K562 (cell line): Measurements from ENCODE around the gene COL23A1. TPM values are rescaled to one million over a fixed set of nuclear protein-coding genes. Genes with fewer than 3 reads are reported as not detected.

Experiments used
- ATAC-seq: fragments of 200-7000 bp; cut with Tn5 transposase; 3 replicates; pipeline ENCODE4 v1.9.1; 2020; ENCODE audit warnings: moderate library complexity
- BruUV-seq: library from RNA; stranded (reverse); fragments of 400-500 nt; replicated peaks from 2 replicates; lab custom pipeline; 2021; lab: Mats Ljungman, UMichigan
- CTCF ChIA-PET: fragments of 300-600 bp; formaldehyde crosslinking; extraction: SDS; loops from one replicate; lab custom pipeline; 2021; ENCODE audit warnings: low intra/inter-chr PET ratio; lab: Yijun Ruan, JAX
- POLR2A ChIA-PET: fragments of 300-600, 350-650 bp; sonication (Branson Sonifier 250); formaldehyde crosslinking; extraction: SDS; loops from one replicate; lab custom pipeline; 2021; ENCODE audit warnings: antibody characterized with exemption, inconsistent platforms; lab: Yijun Ruan, JAX
- DNase-seq, 4 experiments: peaks; one replicate each; pipeline versions ENCODE4 v3.0.0 to v3.0.0-alpha.2; 2011 to 2018; ENCODE audit warnings: low spot score in 3 of 4, mixed read lengths in 3 of 4; ENCODE audit errors: extremely low read depth in 1 of 4
- FAIRE-seq: peaks from 2 replicates; lab custom pipeline; 2011; peaks lifted over from hg19 to GRCh38; lab: Jason Lieb, UNC
- H2AFZ ChIP-seq: 2 replicates; pipeline ENCODE4 v1.6.0; 2011; ENCODE audit warnings: low read depth, low read length, control low read depth, inconsistent platforms
- H3K27ac ChIP-seq: fragments of 200-600 bp; 3 replicates; pipeline ENCODE4 v1.8.0; 2011; ENCODE audit warnings: low read depth, mild to moderate bottlenecking, control low read depth, inconsistent platforms, low read length, moderate library complexity, mixed read lengths; ENCODE audit errors: extremely low read depth
- H3K27me3 ChIP-seq, 2 experiments: fragments of 300-600 bp in 1 of 2; 2 replicates in 1 of 2; 3 replicates in 1 of 2; pipeline versions ENCODE4 v1.6.0 to v1.8.0; 2011; ENCODE audit warnings: inconsistent platforms in 2 of 2, low read length in 2 of 2, mild to moderate bottlenecking in 1 of 2, mixed read lengths in 1 of 2, moderate library complexity in 1 of 2; ENCODE audit not compliant: control insufficient read depth in 2 of 2, insufficient read depth in 2 of 2
- H3K36me3 ChIP-seq: fragments of 300-600 bp; 3 replicates; pipeline ENCODE4 v1.8.0; 2011; ENCODE audit warnings: mild to moderate bottlenecking, low read length, inconsistent platforms; ENCODE audit not compliant: control insufficient read depth, insufficient read depth
- H3K4me1 ChIP-seq, 2 experiments: fragments of 200-600 bp in 1 of 2; replicated peaks in 1 of 2; 2 replicates in 1 of 2; 3 replicates in 1 of 2; pipeline versions ENCODE4 v1.5.1 to v1.8.0; 2011; ENCODE audit warnings: inconsistent platforms in 2 of 2, low read length in 2 of 2, mild to moderate bottlenecking in 1 of 2, mixed read lengths in 1 of 2, moderate library complexity in 1 of 2; ENCODE audit not compliant: control insufficient read depth in 2 of 2, insufficient read depth in 2 of 2
- H3K4me2 ChIP-seq: 2 replicates; pipeline ENCODE4 v1.6.1; 2011; ENCODE audit warnings: low read length, control low read depth, inconsistent platforms, mixed read lengths; ENCODE audit not compliant: insufficient read depth
- H3K4me3 ChIP-seq: fragments of 200-600 bp; sonication (generic), shearing (Covaris generic); 2 replicates; pipeline ENCODE4 v1.5.1; 2016; ENCODE audit warnings: control low read depth, inconsistent platforms
- H3K79me2 ChIP-seq: fragments of 200-600 bp; 3 replicates; pipeline ENCODE4 v1.8.0; 2011; ENCODE audit warnings: low read length, inconsistent platforms; ENCODE audit not compliant: control insufficient read depth, insufficient read depth
- H3K9ac ChIP-seq, 2 experiments: 2 replicates each; pipeline versions ENCODE4 v1.6.0 to v1.6.1; 2011; ENCODE audit warnings: low read depth in 2 of 2, low read length in 2 of 2, control low read depth in 1 of 2, inconsistent platforms in 1 of 2, mild to moderate bottlenecking in 1 of 2, mixed read lengths in 1 of 2; ENCODE audit not compliant: insufficient read depth in 1 of 2
- H3K9me1 ChIP-seq: one replicate; pipeline ENCODE4 v1.6.0; 2011; ENCODE audit warnings: inconsistent platforms, mild to moderate bottlenecking, low read length, moderate library complexity; ENCODE audit not compliant: control insufficient read depth, insufficient read depth
- H3K9me3 ChIP-seq: replicated peaks from 2 replicates; pipeline ENCODE4 v1.5.1; 2011; ENCODE audit warnings: low read depth, low read length, inconsistent platforms; ENCODE audit not compliant: control insufficient read depth, insufficient read depth
- H4K20me1 ChIP-seq: replicated peaks from 2 replicates; pipeline ENCODE4 v1.6.1; 2011; ENCODE audit warnings: low read length, inconsistent platforms, mixed read lengths; ENCODE audit not compliant: control insufficient read depth, insufficient read depth
- ELK1 ChIP-seq: sonication (generic); formaldehyde crosslinking; IDR thresholded peaks from 2 replicates; pipeline ENCODE4 v1.8.1; 2022; ENCODE audit warnings: missing genetic modification reagents
- MAZ ChIP-seq, 2 experiments: fragments of 450-650 bp in 1 of 2; sonication (generic) in 1 of 2; formaldehyde crosslinking; IDR thresholded peaks in 1 of 2; conservative IDR thresholded peaks in 1 of 2; 2 replicates each; pipeline versions ENCODE4 v1.4.0 to v1.5.0; 2020; ENCODE audit warnings: mild to moderate bottlenecking in 1 of 2, missing genetic modification reagents in 1 of 2
- NR2F6 ChIP-seq: fragments of 450-650 bp; formaldehyde crosslinking; IDR thresholded peaks from 2 replicates; pipeline ENCODE4 v1.4.0; 2020; ENCODE audit warnings: mild to moderate bottlenecking
- NR3C1 ChIP-seq: sonication (generic); formaldehyde crosslinking; IDR thresholded peaks from 2 replicates; pipeline ENCODE4 v1.8.1; 2022; ENCODE audit warnings: missing genetic modification reagents
- SIN3B ChIP-seq: fragments of 450-650 bp; IDR thresholded peaks from 2 replicates; pipeline ENCODE4 v1.6.1; 2017; ENCODE audit warnings: low read depth, mild to moderate bottlenecking, moderate library complexity
- ZNF445 ChIP-seq: fragments of 250-450 bp; sonication (Bioruptor Pico); IDR thresholded peaks from 2 replicates; pipeline ENCODE4 v1.4.0; 2020; ENCODE audit warnings: low read depth, mild to moderate bottlenecking, moderate library complexity
- ZNF584 ChIP-seq: fragments of 200-800 bp; sonication (Bioruptor generic); IDR thresholded peaks from 2 replicates; pipeline ENCODE4 v1.6.1; 2016; ENCODE audit warnings: low read depth, mild to moderate bottlenecking, missing genetic modification characterization, missing compliant biosample characterization
- WGBS: fragments of 100-300 bp; shearing (Covaris generic); methylation state at CpG from one replicate; pipeline ENCODE4 v1.1.6; 2016; ENCODE audit warnings: low coverage, mixed read lengths; ENCODE audit not compliant: insufficient coverage; ENCODE audit errors: missing lambda C conversion rate; 5-methylcytosine and 5-hydroxymethylcytosine counted together
- in situ Hi-C: fragments of 300-500 bp; cut with MboI; formaldehyde crosslinking; loops from 4 replicates; pipeline ENCODE4 v1.15.0; 2018; ENCODE audit warnings: inconsistent platforms, mixed read lengths
- intact Hi-C: fragments of 100-400 bp; cut with micrococcal nuclease; formaldehyde crosslinking; loops from 2 replicates; pipeline ENCODE4 v1.14.2; 2022
- polyA plus RNA-seq, 8 experiments: library from polyadenylated mRNA; depleted of rRNA in 4 of 8; stranded (reverse) in 5 of 8; unstranded in 3 of 8; fragments of >200 nt; fragmentation: Nextera tagmentation in 2 of 8; fragmentation: Illumina TruSeq in 1 of 8; extraction: Ambion mirVana in 2 of 8; extraction: Trizol in 1 of 8; gene quantifications; 2 replicates each; pipeline versions ENCODE4 v1.2.1 to v1.2.3, GENCODE V29; 2011 to 2014; ENCODE audit warnings: inconsistent platforms in 1 of 8, missing spikeins in 1 of 8
- total RNA-seq, 7 experiments: library from RNA; depleted of rRNA in 6 of 7; stranded (reverse); fragments of >200 nt in 6 of 7; fragmentation: Illumina TruSeq in 2 of 7; extraction: Trizol in 2 of 7; gene quantifications; 2 replicates each; pipeline versions ENCODE4 v1.2.1 to v1.2.3, GENCODE V29; 2011 to 2021; ENCODE audit warnings: low replicate concordance in 1 of 7

The COL23A1 gene
- total and polyA plus RNA-seq, 9 of the 15 experiments (the other 6 are each of a cell fraction or from before 2014, with no cell fraction given): 0.09 TPM; not detected in 8

GRCh38 chr5:178589180-178590140 lies 733 bp downstream of the COL23A1 start (continued):
- TF ChIP-seq NR2F6 (no peak), SIN3B (0 out of 2 replicates have a peak, but pooled peaks have one; percentile 32), ELK1 (no peak)

- Histone ChIP-seq H3K9me1 (no peaks in the 10 kb centered on the region), H3K79me2 (no peaks in the 10 kb centered on the region), H4K20me1 (no peaks in the 10 kb centered on the region; the same call in 1 of the 2 replicates), H3K4me1 (peaks cover 0 to 16% of the 10 kb centered on the region in 2 experiments; a peak in 3 of 5 replicates), H3K27ac (no peak overlapping the region), H3K27me3 (peaks cover 24 to 51% of the 10 kb centered on the region in 2 experiments), H3K9ac (no peak overlapping the region), H3K9me3 (no peaks in the 10 kb centered on the region), H3K4me3 (no peak overlapping the region), H3K4me2 (no peak overlapping the region), H3K36me3 (no peaks in the 10 kb centered on the region), H2AFZ (no peak overlapping the region)
- CTCF ChIA-PET: interaction anchor here (3.0 kb wide), 1 partner anchor 309 kb away, joined by 35 read pairs; no protein-coding TSS in a partner anchor
- FAIRE-seq (no peak), DNase-seq (no peak), ATAC-seq (no peak)
- TF ChIP-seq ZNF445 (CRISPR knock-in tag) (no peak), ZNF584 (CRISPR knock-in tag) (no peak), MAZ (CRISPR knock-in tag; conservative IDR thresholded peaks at IDR 0.05 in 1 of 2, IDR thresholded peaks at IDR 0.05 in 1 of 2) (no peak), NR3C1 (CRISPR knock-in tag) (no peak)
- in situ Hi-C loops: no loop called here
- WGBS: 25% methylated on average over 8 of the region's 8 CpGs
- intact Hi-C loops: no loop called here
- no TSS peak for BruUV-seq
- POLR2A ChIA-PET: no interaction called here
These were observed 1.4 kb downstream of the COL23A1 start for GRCh38 chr5:178588769-178589168.
